HG03103 (cell line): ENCODE measurements around the gene CACNA1B.

Experiments used
- ATAC-seq: cut with Tn5 transposase; IDR thresholded peaks from one replicate; pipeline ENCODE4 v1.9.1; 2021; ENCODE audit warnings: low read depth; ENCODE audit not compliant: unreplicated experiment

CACNA1B gene

DNA sequence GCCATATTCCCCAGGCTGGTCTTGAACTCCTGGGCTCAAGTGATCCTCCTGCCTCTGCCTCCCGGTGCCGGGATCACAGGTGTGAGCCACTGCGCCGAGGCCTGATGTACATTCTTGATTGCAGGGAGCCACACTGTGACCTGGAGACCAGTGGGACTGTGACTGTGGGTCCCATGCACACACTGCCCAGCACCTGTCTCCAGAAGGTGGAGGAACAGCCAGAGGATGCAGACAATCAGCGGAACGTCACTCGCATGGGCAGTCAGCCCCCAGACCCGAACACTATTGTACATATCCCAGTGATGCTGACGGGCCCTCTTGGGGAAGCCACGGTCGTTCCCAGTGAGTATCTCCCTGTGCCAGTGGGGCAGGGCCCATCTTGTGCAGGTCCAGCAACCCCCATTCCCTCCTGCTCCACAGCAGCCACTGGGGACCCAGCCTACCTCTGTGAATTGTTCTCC, 147.3 kb downstream of the CACNA1B start:
- no peak for ATAC-seq

- ATAC-seq, result no peak
These were observed 147.8 kb downstream of the CACNA1B start for GRCh38 chr9:138025417-138025816.

DNA sequence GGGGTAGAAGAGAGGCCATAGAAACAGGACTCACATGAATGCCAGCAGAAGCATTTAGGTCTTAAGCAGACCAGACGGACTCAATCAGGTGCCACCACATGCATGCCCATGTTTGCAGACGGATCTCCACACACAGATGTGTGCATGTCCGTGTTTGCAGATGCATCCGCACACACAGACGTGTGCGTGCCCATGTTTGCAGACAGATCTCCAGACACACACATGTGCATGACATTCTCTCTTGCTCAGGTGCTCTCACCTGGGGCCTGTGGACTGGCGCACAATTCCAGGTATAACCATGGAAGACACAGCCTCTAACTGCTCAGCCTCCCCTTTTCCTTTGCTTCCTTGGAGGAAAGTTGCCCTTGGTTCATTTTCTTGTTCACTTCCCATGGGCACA, 148.3 kb downstream of the CACNA1B start:
- no peak for ATAC-seq

- ATAC-seq, result no peak
These were observed 151.0 kb downstream of the CACNA1B start for GRCh38 chr9:138028596-138028995.

- no peak for ATAC-seq
These were observed 153.6 kb downstream of the CACNA1B start for GRCh38 chr9:138031186-138031585.

- ATAC-seq, result no peak
These were observed 156.4 kb downstream of the CACNA1B start for GRCh38 chr9:138033950-138034349.

DNA sequence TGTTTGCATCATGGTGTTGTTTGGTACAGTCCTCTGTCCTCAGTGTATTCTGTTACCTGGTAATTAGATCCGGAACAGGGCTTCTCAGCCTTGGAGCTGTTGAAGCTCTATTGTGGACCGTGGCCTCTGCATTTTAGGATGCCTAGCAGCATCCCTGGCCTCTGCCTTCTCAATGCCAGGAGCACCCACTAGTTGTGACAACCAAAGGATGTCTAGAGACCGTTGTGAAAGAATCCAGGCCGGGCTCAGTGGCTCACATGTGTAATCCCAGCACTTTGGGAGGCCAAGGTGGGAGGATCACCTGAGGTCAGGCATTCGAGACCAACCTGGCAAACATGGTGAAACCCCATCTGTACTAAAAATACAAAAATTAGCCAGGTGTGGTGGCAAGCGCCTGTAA, 159.6 kb downstream of the CACNA1B start:
- no peak for ATAC-seq

DNA sequence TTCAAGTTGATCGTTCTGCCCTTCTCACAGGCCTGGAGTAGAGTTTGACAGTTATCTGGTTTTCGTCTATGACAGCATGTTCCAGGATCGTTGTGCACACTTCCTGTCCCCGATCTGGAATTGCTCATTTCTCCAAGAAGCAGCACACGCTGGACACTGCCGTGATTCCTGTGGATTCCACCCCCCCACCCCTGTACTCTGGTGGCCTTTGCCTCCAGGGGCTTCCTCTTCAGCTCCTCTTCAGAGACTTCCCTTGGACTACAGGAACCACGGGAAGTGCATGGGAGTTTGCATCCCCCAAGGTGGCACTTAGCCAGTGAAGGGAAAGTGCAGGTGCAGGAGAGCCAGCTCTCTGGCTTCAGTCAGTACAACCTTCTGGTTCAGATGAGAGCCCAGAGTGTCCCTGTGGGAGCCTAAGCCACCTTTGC, 160.7 kb downstream of the CACNA1B start:
- ATAC-seq, result no peak

DNA sequence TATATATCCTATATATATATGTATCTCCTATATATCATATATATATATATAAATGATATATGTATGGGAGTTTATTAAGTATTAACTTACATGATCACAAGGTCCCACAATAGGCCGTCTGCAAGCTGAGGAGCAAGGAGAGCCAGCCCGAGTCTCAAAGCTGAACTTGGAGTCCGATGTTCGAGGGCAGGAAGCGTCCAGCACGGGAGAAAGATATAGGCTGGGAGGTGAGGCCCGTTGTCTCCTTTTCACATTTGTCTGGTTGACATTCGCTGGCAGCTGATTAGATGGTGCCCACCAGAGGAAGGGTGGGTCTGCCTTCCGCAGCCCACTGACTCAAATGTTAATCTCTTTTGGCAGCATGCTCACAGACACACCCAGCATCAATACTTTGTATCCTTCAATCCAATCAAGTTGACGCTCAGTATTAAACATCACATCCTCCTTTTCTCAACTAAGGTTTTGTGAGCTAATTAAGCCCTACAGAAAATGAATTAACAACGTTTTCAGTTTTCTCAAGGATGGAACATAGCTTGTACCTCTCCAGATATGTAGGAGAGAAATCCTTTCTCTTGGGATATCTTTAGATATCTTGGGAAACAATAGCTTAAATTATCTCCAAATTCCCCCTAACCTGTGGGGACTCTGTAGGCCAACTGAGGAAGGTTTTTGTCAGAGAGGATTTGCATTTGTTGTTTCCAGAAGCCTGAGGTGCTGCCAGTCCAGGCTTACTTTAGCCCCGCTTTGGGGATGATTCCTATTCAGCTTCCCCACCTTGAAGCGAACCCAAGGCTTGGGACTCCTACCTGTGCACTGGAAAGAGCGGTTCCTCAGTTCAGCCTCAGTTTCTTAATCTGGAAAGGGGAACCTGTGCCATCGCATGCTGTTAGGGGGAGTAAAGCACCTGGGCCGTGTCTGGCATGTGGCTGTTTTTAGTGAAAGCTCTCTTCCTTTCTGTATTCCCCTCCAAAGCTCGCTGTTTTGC, 163.2 kb downstream of the CACNA1B start:
- no peak for ATAC-seq

DNA sequence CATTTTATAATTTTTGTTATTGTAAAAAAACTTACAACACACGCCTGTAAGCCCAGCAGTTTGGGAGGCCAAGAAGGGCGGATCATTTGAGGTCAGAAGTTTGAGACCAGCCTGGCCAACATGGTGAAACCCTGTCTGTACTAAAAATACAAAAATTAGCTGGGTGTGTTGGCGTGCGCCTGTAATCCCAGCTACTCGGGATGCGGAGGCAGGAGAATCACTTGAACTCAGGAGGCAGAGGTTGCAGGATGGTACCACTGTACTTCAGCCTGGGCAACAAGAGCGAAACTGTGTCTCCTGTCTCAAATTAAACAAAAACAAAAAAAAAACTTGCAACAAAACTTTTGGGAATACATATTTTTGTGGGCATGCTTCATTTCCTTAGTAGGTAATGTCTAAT, 164.6 kb downstream of the CACNA1B start:
- no peak for ATAC-seq

DNA sequence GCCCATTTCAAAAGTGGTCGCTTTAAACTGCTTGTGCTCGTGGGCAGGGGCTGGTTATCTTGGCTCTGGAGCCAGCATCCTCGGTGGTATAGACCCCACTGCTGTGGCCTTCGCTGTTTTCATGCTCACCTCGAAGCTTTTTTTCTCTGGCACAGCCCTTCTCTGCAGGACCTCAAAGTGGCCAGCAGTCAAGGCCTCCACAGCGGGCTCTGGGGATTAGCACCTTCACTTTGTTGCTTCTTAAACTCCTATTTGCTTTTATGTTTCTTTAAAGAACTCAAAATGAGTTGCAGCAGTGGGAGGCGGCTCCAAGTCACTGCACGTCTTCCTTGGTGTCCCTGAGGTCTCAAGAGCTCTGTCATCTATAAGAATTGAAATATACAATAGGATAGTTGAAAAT, 165.1 kb downstream of the CACNA1B start:
- ATAC-seq, result no peak

- ATAC-seq, result no peak
These were observed 165.5 kb downstream of the CACNA1B start for GRCh38 chr9:138043061-138043410.

DNA sequence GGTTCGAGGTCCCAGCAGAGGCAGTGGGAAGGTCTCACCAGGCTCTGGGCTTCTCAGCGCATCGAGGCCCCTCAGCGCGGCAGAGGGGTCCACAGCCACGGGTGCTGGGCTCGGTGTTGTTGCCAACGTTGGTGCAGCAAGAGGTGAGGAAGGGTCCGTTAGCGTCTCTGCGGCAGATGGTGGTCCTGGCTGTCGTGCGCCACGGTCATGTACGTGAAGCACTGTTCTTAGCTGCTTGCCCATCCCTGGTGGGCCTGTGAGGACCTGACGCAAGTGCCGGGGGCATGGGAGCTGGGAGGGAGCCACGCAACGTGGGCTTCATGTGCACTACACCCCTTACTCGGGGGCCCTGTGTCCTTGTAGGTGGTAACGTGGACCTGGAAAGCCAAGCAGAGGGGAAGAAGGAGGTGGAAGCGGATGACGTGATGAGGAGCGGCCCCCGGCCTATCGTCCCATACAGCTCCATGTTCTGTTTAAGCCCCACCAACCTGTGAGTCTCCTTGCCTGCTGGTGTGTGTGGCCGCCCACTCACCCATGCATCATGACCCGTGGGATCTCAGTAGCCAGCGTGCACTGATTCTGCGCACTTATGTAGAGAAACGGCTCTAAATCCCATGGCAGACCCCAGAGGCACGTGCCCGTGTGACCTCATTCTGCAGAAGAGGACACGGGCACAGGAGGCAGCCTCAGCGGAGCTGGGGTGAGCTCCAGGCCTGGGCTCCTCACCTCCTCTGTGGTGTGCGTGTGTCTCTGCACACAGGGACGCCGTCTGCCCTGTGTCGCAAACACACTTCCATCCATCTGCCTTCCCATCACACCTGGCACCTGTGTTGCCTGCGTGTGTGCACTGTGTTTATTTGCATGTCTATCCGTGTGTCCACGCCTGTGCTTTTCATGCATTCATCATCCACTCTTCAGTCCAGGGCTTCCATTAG, 166.1 kb downstream of the CACNA1B start:
- ATAC-seq, result no peak

DNA sequence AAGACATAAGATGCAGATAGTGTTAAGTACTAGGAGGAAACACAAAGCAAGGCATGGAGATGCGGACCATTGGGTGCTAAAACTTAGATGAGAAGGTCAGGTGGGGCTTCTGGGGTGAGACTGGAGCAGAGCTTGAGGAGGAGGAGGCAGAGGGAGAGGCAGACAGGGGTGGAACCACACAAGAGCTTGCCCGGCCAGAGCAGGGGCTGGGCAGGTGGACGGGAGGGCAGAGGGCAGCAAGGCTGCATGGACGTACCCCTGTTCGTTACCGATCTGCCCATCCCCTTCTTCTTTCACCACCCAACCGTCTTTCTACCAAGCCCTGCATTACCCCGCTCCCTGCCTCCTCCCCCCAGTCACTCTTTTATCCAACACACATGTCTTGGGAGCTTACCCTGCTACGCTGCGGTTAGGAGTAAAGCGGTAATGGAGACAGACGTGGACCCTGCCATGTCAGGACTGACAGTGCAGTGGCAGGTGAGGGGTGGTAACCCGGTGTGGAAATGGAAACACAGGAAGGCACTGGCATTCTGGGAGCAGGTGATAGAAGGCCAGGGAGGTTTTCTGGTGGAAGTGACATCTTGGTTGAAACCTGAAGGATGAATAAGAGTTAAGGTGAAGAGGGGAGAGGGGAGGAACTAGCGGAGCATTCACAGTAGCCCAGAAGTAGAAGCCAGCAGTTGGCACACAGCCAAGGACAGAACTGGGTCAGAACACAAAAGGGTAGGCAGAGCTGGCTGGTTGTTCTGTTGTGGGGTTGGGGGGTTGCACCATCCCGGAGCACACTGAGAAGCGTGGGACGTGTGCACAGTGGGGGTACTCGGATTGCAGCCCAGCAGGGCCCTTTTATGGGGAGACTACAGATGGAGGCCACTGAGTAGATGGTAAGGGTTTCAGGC, 167.2 kb downstream of the CACNA1B start:
- ATAC-seq, result no peak

- no peak for ATAC-seq
These were observed 168.2 kb downstream of the CACNA1B start for GRCh38 chr9:138045541-138046490.

- ATAC-seq, result no peak
These were observed 169.2 kb downstream of the CACNA1B start for GRCh38 chr9:138046641-138047301.

GRCh38 chr9:138047469-138048040, 170.0 kb downstream of the CACNA1B start:
- ATAC-seq, result no peak

GRCh38 chr9:138048184-138048583, 170.6 kb downstream of the CACNA1B start:
- no peak for ATAC-seq
